GM13977 (cell line): ENCODE results near the gene RALGAPA1.

Experiments used
- DNase-seq: peaks from one replicate; pipeline ENCODE4 v3.0.0; 2012; ENCODE audit warnings: low spot score
- in situ Hi-C: fragments of 300-500 bp; cut with MboI; formaldehyde crosslinking; loops from one replicate; pipeline ENCODE4 v1.12.0; 2022; ENCODE audit warnings: low sequenced_read_pairs, low pct_unique_long_range_greater_than_20kb, mixed read lengths, inconsistent platforms; ENCODE audit not compliant: unreplicated experiment
- TF ChIP-seq, protein P1 (sequence below): IDR thresholded peaks from 2 replicates; pipeline ENCODE4 v1.5.1; 2012; ENCODE audit warnings: mild to moderate bottlenecking, control low read depth; ENCODE audit not compliant: insufficient read depth; ENCODE audit errors: extremely low read depth, missing control alignments

The RALGAPA1 gene

GRCh38 chr14:35761922-35762321 is 47.2 kb downstream of the RALGAPA1 start:
- TF ChIP-seq, protein P1, sequence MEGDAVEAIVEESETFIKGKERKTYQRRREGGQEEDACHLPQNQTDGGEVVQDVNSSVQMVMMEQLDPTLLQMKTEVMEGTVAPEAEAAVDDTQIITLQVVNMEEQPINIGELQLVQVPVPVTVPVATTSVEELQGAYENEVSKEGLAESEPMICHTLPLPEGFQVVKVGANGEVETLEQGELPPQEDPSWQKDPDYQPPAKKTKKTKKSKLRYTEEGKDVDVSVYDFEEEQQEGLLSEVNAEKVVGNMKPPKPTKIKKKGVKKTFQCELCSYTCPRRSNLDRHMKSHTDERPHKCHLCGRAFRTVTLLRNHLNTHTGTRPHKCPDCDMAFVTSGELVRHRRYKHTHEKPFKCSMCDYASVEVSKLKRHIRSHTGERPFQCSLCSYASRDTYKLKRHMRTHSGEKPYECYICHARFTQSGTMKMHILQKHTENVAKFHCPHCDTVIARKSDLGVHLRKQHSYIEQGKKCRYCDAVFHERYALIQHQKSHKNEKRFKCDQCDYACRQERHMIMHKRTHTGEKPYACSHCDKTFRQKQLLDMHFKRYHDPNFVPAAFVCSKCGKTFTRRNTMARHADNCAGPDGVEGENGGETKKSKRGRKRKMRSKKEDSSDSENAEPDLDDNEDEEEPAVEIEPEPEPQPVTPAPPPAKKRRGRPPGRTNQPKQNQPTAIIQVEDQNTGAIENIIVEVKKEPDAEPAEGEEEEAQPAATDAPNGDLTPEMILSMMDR: no peak
- DNase-seq: no peak
- in situ Hi-C loops: no loop called here

DNA sequence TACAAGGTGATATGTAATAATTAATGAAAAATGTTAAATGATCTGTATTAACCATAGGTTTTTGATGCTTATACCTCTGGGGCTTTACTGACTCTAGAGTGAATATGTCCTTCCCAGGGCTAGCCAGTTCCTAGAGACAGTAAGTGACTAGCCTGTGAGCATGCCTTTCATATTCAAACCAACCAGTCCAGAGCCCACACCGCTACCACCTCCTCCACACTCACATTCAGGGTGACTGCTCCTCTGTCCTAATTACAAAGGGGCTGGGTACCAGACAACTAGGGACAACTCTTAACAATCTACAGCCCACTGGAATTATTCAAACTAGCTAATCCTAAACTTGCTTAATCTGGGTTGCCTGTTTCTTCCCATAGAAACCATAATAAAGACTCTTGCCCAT is 49.0 kb downstream of the RALGAPA1 start:
- in situ Hi-C loops: no loop called here
- DNase-seq: no peak
- TF ChIP-seq, protein P1: no peak

DNA sequence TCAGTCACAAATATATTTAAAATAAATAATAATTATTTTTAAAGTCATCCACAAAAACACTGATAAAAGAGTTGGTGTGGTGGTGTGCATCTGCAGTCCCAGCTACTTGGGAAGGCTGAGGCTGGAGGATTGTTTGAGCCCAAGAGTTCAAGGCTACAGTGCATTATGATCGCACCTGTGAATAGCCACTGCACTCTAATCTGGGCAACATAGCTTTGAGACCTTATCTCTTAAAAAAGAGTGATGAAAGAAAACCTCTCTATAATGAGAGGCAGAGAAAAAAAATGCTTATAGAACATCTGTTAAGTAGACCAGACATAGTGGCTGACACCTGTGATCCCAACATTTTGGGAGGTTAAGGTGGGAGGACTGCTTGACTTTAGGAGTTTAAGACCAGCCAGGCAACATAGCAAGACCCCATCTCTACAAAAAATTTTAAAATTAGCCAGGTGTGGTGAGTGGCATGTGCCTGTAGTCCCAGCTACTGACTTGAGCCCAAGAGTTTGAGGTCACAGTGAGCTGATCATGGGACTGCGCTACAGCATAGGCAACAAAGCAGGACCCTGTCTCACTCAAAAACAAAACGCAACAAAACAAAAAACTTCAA is 50.5 kb downstream of the RALGAPA1 start:
- in situ Hi-C loops: no loop called here
- no peak for DNase-seq
- TF ChIP-seq, protein P1: no peak

GRCh38 chr14:35754671-35755070 is 54.4 kb downstream of the RALGAPA1 start:
- in situ Hi-C loops: no loop called here
- TF ChIP-seq, protein P1: no peak
- DNase-seq: no peak

DNA sequence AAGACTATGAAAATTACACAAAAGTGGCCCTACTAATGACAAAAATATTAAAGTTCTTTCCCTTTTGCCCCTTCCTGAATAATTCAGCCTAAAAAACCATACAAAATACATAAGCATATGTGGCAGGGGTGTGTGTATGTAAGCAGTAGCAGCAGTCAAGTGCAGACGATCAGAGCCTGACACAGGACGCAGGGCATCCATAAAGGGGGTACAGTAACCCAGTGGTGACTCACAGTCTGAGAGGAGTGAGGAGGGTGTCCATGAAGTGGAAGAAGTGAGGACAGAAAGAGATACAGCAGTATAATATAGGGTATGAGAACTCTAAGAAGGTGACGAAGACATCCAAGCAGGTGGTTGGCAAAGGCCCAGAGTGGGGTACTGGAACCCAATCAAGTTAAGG is 56.7 kb downstream of the RALGAPA1 start:
- TF ChIP-seq, protein P1: no peak
- in situ Hi-C loops: no loop called here
- DNase-seq: no peak

GRCh38 chr14:35750202-35750904 is 58.7 kb downstream of the RALGAPA1 start:
- in situ Hi-C loops: no loop called here
- TF ChIP-seq, protein P1: no peak
- no peak for DNase-seq
